Liver (tissue), 9 donors: ENCODE measurements around the gene AOAH. TPM values are rescaled to one million over a fixed set of nuclear protein-coding genes. Genes with fewer than 3 reads are reported as not detected.
"Not testable (repeated sequence)": the region's sequence is repeated elsewhere in the genome, so short reads cannot be mapped to it uniquely, and the experiment has no call there.

ENCODE experiments used
- DNase-seq: peaks from one replicate; pipeline ENCODE4 v3.0.0-alpha.2; 2017; ENCODE audit warnings: low spot score
- H3K27ac ChIP-seq, 2 donors: one replicate each; pipeline ENCODE4 v1.7.0; 2013; ENCODE audit warnings: inconsistent platforms in 2 of 2, low read length in 2 of 2, control low read depth in 1 of 2, low read depth in 1 of 2, mild to moderate bottlenecking in 1 of 2
- H3K27me3 ChIP-seq, 4 donors: one replicate each; pipeline versions ENCODE4 v1.6.1 to v1.7.0; 2013; ENCODE audit warnings: low read length in 3 of 4, inconsistent platforms in 1 of 4, mild to moderate bottlenecking in 1 of 4, moderate library complexity in 1 of 4; ENCODE audit not compliant: control insufficient read depth in 4 of 4, insufficient read depth in 4 of 4
- H3K36me3 ChIP-seq, 4 donors: one replicate each; pipeline versions ENCODE4 v1.6.1 to v1.7.0; 2013; ENCODE audit warnings: low read length in 3 of 4, mild to moderate bottlenecking in 3 of 4, low read depth in 1 of 4, moderate library complexity in 1 of 4; ENCODE audit not compliant: control insufficient read depth in 4 of 4, insufficient read depth in 3 of 4
- H3K4me1 ChIP-seq, 4 donors: one replicate each; pipeline versions ENCODE4 v1.6.1 to v1.7.0; 2013; ENCODE audit warnings: low read length in 3 of 4, mild to moderate bottlenecking in 3 of 4, moderate library complexity in 1 of 4; ENCODE audit not compliant: control insufficient read depth in 4 of 4, insufficient read depth in 4 of 4
- H3K4me3 ChIP-seq, 3 donors: one replicate each; pipeline versions ENCODE4 v1.6.1 to v1.7.0; 2013; ENCODE audit warnings: low read length in 3 of 3, control low read depth in 1 of 3, low read depth in 1 of 3, mild to moderate bottlenecking in 1 of 3
- H3K9ac ChIP-seq, 2 donors: one replicate each; pipeline ENCODE4 v1.7.0; 2013; ENCODE audit warnings: low read length in 2 of 2, mild to moderate bottlenecking in 2 of 2, moderate library complexity in 2 of 2, control low read depth in 1 of 2, low read depth in 1 of 2
- H3K9me3 ChIP-seq, 4 donors: one replicate each; pipeline versions ENCODE4 v1.6.1 to v1.7.0; 2013; ENCODE audit warnings: low read length in 3 of 4; ENCODE audit not compliant: control insufficient read depth in 4 of 4
- ATF3 ChIP-seq: IDR thresholded peaks from 2 replicates; pipeline ENCODE4 v1.6.1; 2016; ENCODE audit warnings: antibody characterized with exemption
- CTCF ChIP-seq: fragments of 150-350 bp; IDR thresholded peaks from 2 replicates; pipeline ENCODE4 v1.5.1; 2017; ENCODE audit warnings: improper control_type of control experiment, low read depth, low read length; ENCODE audit not compliant: missing input control
- EGR1 ChIP-seq, 2 donors: IDR thresholded peaks; 2 replicates each; pipeline ENCODE4 v1.6.1; 2016 to 2018; ENCODE audit warnings: antibody characterized with exemption in 2 of 2, low read depth in 2 of 2
- FOXA1 ChIP-seq: IDR thresholded peaks from 2 replicates; pipeline ENCODE4 v1.6.1; 2016; ENCODE audit warnings: antibody characterized with exemption
- GABPA ChIP-seq, 2 donors: IDR thresholded peaks in 1 of 2; conservative IDR thresholded peaks in 1 of 2; 2 replicates each; pipeline ENCODE4 v1.6.1; 2016; ENCODE audit warnings: antibody characterized with exemption in 2 of 2, mild to moderate bottlenecking in 1 of 2, moderate library complexity in 1 of 2
- HNF4G ChIP-seq: IDR thresholded peaks from 2 replicates; pipeline ENCODE4 v1.6.1; 2016; ENCODE audit warnings: antibody characterized with exemption
- JUND ChIP-seq, 2 donors: IDR thresholded peaks; 2 replicates each; pipeline ENCODE4 v1.6.1; 2016; ENCODE audit warnings: antibody characterized with exemption in 2 of 2
- MAX ChIP-seq: IDR thresholded peaks from 2 replicates; pipeline ENCODE4 v1.6.1; 2016; ENCODE audit warnings: antibody characterized with exemption
- NR2F2 ChIP-seq: IDR thresholded peaks from 2 replicates; pipeline ENCODE4 v1.6.1; 2016; ENCODE audit warnings: antibody characterized with exemption
- RAD21 ChIP-seq, 2 donors: IDR thresholded peaks; 2 replicates each; pipeline ENCODE4 v1.6.1; 2016; ENCODE audit warnings: antibody characterized with exemption in 2 of 2, mild to moderate bottlenecking in 2 of 2
- REST ChIP-seq: IDR thresholded peaks from 2 replicates; pipeline ENCODE4 v1.6.1; 2016; ENCODE audit warnings: antibody characterized with exemption, mild to moderate bottlenecking
- RXRA ChIP-seq, 2 donors: IDR thresholded peaks; 2 replicates each; pipeline ENCODE4 v1.6.1; 2017 to 2018; ENCODE audit warnings: antibody characterized with exemption in 2 of 2, mild to moderate bottlenecking in 1 of 2
- SP1 ChIP-seq: IDR thresholded peaks from 2 replicates; pipeline ENCODE4 v1.6.1; 2018; ENCODE audit warnings: antibody characterized with exemption, mild to moderate bottlenecking
- TAF1 ChIP-seq: conservative IDR thresholded peaks from 2 replicates; pipeline ENCODE4 v1.6.1; 2016; ENCODE audit warnings: antibody characterized with exemption, mild to moderate bottlenecking
- YY1 ChIP-seq: IDR thresholded peaks from 2 replicates; pipeline ENCODE4 v1.6.1; 2016; ENCODE audit warnings: antibody characterized with exemption, mild to moderate bottlenecking
- WGBS: extraction: QIAGEN DNeasy Blood & Tissue Kit; methylation state at CpG from one replicate; pipeline ENCODE4 v1.1.7; 2013; 5-methylcytosine and 5-hydroxymethylcytosine counted together
- polyA plus RNA-seq, 2 donors: library from polyadenylated mRNA; stranded (reverse) in 1 of 2; unstranded in 1 of 2; fragments of 200-250 nt in 1 of 2; fragments of >200 nt in 1 of 2; fragmentation: Nextera tagmentation in 1 of 2; extraction: Ambion mirVana in 1 of 2; gene quantifications; one replicate each; pipeline versions ENCODE4 v1.2.1 to v1.2.3, GENCODE V29; 2013 to 2015
- total RNA-seq, 2 donors: library from RNA; depleted of rRNA; stranded (reverse); fragments of >200 nt; gene quantifications; one replicate each; pipeline ENCODE4 v1.2.3, GENCODE V29; 2014
- donor health status: healthy.
- donor health status: healthy.
- donor health status: healthy.
- donor health status: healthy.
- donor health status: healthy.

AOAH gene
- total and polyA plus RNA-seq, 4 donors = 2.4 to 26.7 (median 5.8) TPM

GRCh38 chr7:36487756-36488336 is 236.4 kb downstream of the AOAH start:
- Histone ChIP-seq H3K4me3 (no peak overlapping the region), H3K36me3 (no peaks in the 10 kb centered on the region), H3K4me1 (no peaks in the 10 kb centered on the region), H3K9ac (no peak overlapping the region), H3K9me3 (no peaks in the 10 kb centered on the region), H3K27me3 (no peaks in the 10 kb centered on the region), H3K27ac (no peak overlapping the region)
- 31% methylated on average over 4 of the region's 4 CpGs for WGBS
- TF ChIP-seq RXRA (IDR thresholded peaks at IDR 0.05) = no peak
- TF ChIP-seq ATF3 = no peak
- no peak for TF ChIP-seq SP1
- peak; percentile 89 for TF ChIP-seq CTCF
- peak; percentile 98 for TF ChIP-seq RAD21 (IDR thresholded peaks at IDR 0.05)
- no peak for TF ChIP-seq EGR1 (IDR thresholded peaks at IDR 0.05; ENCODE audit: low read depth in 2 of 2)
- no peak for DNase-seq

- Histone ChIP-seq H3K27ac (no peak overlapping the region), H3K4me3 (no peak overlapping the region), H3K9me3 (no peaks in the 10 kb centered on the region), H3K36me3 (no peaks in the 10 kb centered on the region), H3K27me3 (no peaks in the 10 kb centered on the region), H3K9ac (no peak overlapping the region), H3K4me1 (no peaks in the 10 kb centered on the region)
- TF ChIP-seq SP1 (no peak), TAF1 (no peak), JUND (IDR thresholded peaks at IDR 0.05) (no peak), EGR1 (IDR thresholded peaks at IDR 0.05; ENCODE audit: low read depth in 2 of 2) (no peak), MAX (no peak), NR2F2 (no peak)
- WGBS = 74% methylated on average over 4 of the region's 4 CpGs
- DNase-seq = no peak
Observed at GRCh38 chr7:36486336-36486735, 238.0 kb downstream of the AOAH start.

- TF ChIP-seq FOXA1 (no peak), MAX (no peak), TAF1 (no peak), REST (no peak), YY1 (no peak), EGR1 (IDR thresholded peaks at IDR 0.05; ENCODE audit: low read depth in 2 of 2) (no peak), HNF4G (no peak), GABPA (IDR thresholded peaks at IDR 0.05 in 1 of 2, conservative IDR thresholded peaks at IDR 0.05 in 1 of 2) (no peak), CTCF (no peak)
- no peak for DNase-seq
- Histone ChIP-seq H3K27ac (no peak overlapping the region), H3K4me3 (no peak overlapping the region), H3K36me3 (no peaks in the 10 kb centered on the region), H3K4me1 (no peaks in the 10 kb centered on the region), H3K9ac (no peak overlapping the region), H3K9me3 (no peaks in the 10 kb centered on the region), H3K27me3 (no peaks in the 10 kb centered on the region)
- 78% methylated on average over 8 of the region's 8 CpGs for WGBS
Observed at GRCh38 chr7:36484265-36484664, 240.0 kb downstream of the AOAH start.

- H3K36me3 ChIP-seq, H3K27me3 ChIP-seq, H3K27ac ChIP-seq, H3K4me1 ChIP-seq, H3K9me3 ChIP-seq, H3K9ac ChIP-seq, DNase-seq, H3K4me3 ChIP-seq: not testable (repeated sequence)
- 79% methylated on average over 4 of the region's 4 CpGs for WGBS
Observed at GRCh38 chr7:36483853-36484252, 240.4 kb downstream of the AOAH start.
